T47D (cell line): Measurements from ENCODE around the gene GPC4.

ENCODE experiments used
- DNase-seq, 2 experiments: peaks; one replicate each; pipeline versions ENCODE4 v3.0.0 to v3.0.0-alpha.2; 2011 to 2012; ENCODE audit warnings: low read depth in 1 of 2, low spot score in 1 of 2
- JUND ChIP-seq: IDR thresholded peaks from 2 replicates; pipeline ENCODE4 v1.6.1; 2012; ENCODE audit warnings: low read depth
- in situ Hi-C: cut with HindIII; loops from 2 replicates; pipeline ENCODE4 v1.10.0; 2016; ENCODE audit warnings: low sequenced_read_pairs, low pct_unique_long_range_greater_than_20kb

Gene GPC4

DNA sequence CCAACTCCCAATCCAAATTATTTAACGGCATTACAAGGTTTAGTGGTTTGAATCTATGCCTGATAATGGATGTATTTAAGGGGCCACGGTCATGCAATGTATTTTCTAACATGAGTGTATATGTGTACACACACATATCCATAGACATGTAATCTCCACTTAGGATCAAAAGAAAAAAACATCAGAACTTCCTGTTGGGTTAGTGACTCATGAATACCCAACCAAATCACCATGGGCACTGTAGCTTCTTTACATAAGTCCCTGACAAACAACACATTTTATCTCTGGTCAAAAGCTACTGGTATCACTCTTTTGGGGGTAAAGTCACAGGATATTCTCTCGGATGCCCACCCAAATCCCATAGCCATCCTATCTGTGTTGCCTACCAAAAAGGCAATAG, 160.6 kb downstream of the GPC4 start:
- in situ Hi-C loops: no loop called here
- no peak for DNase-seq

DNA sequence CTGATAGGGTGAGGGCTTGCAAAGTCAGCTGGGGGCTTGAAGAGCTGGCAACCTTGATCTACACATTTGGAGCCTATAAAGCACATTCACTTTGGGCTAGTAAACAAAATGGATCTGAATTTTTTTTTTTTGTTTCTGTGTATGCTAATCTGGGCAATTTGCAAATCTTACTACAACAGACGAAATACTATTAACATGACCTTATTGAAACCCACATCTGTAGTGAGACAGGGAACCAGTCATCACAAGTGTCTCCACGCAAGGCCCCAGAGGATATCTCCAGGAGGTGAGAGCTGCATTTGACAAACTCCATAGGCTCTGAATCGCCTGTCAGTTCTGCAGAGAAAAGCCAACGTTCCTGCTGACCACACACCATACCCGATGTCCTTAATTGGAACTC, 164.1 kb downstream of the GPC4 start:
- no peak for TF ChIP-seq JUND
- in situ Hi-C loops: no loop called here
- no peak for DNase-seq

More for the DNA sequence above, 160.6 kb downstream of the GPC4 start:
- TF ChIP-seq JUND: no peak

DNA sequence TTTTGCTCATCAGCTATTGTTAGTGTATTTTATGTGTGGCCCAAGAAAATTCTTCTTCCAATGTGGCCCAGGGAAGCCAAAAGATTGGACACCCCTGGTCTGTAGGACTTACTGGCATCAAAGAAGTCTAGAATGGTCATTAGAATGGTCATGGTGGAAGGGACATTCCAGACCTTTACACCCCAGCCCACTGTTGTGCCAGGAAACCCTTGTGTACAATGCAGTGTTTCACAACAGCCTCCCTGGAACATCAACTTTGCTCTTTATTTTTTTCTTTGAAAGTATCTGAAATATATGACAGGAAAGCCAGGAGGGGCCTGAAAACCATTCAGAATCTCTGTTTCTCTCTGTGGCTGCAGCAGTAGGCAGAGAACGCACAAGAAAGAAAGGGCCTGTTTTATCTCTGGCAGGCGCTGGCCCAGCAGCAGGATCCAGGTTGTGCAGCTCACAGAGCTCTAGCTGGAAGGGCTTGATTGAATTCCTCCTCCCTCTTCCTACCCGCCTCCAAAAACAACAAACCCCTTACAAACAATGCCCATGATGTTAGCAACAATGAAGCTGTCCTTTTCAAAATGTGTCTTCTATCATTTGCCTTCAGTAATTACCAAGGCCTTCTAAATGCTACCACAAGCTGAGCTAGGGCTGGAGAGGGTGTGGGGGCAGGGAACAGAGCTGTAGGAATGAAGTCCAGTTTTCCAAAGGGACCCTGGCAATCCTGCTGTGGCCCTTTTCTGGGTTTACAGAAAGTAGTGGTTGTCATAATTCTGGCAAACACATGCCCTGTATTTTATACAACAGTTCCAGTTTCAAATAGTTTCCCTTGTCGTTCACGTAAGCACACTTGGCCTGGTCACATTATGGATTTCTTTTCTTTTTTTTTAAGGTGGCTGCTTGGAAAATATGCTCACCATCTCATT, 164.8 kb downstream of the GPC4 start:
- no peak for TF ChIP-seq JUND
- DNase-seq: no peak
- in situ Hi-C loops: no loop called here
